WERI-Rb-1 (cell line): ENCODE measurements around the gene EIF6.

Source experiments
- DNase-seq: peaks from one replicate; pipeline ENCODE4 v3.0.0-alpha.2; 2020
- H3K27ac ChIP-seq: fragments of 250-450 bp; sonication (Bioruptor Pico); 2 replicates; pipeline ENCODE4 v1.5.1; 2020; ENCODE audit warnings: mild to moderate bottlenecking, moderate library complexity
- H3K27me3 ChIP-seq: fragments of 250-450 bp; sonication (Bioruptor Pico); 2 replicates; pipeline ENCODE4 v1.5.1; 2021; ENCODE audit warnings: mild to moderate bottlenecking, low read depth, moderate library complexity; ENCODE audit not compliant: insufficient read depth, severe bottlenecking
- H3K36me3 ChIP-seq: fragments of 250-450 bp; sonication (Bioruptor Pico); 2 replicates; pipeline ENCODE4 v1.5.1; 2020; ENCODE audit warnings: mild to moderate bottlenecking, moderate library complexity
- H3K4me3 ChIP-seq: 2 replicates; pipeline ENCODE4 v1.5.1; 2011; ENCODE audit warnings: low read depth, mild to moderate bottlenecking, control low read depth, low read length
- H3K9me3 ChIP-seq: fragments of 250-450 bp; sonication (Bioruptor Pico); 2 replicates; pipeline ENCODE4 v1.5.1; 2021; ENCODE audit warnings: mild to moderate bottlenecking, moderate library complexity; ENCODE audit not compliant: severe bottlenecking
- TF ChIP-seq, protein P1 (sequence below): IDR thresholded peaks from 2 replicates; pipeline ENCODE4 v1.5.1; 2011; ENCODE audit warnings: low read depth, mild to moderate bottlenecking, control low read depth, inconsistent platforms, low read length

The EIF6 gene

GRCh38 chr20:35307666-35308653 is 23.4 kb upstream of the EIF6 start:
- H3K36me3 ChIP-seq = peaks cover 26% of the 10 kb centered on the region

GRCh38 chr20:35306931-35307517 is 22.5 kb upstream of the EIF6 start:
- no peaks in the 10 kb centered on the region for H3K9me3 ChIP-seq
- no peak overlapping the region for H3K27ac ChIP-seq
- H3K4me3 ChIP-seq = no peak overlapping the region
- no peaks in the 10 kb centered on the region for H3K27me3 ChIP-seq
- peak; percentile 82 for DNase-seq
- TF ChIP-seq, protein P1, sequence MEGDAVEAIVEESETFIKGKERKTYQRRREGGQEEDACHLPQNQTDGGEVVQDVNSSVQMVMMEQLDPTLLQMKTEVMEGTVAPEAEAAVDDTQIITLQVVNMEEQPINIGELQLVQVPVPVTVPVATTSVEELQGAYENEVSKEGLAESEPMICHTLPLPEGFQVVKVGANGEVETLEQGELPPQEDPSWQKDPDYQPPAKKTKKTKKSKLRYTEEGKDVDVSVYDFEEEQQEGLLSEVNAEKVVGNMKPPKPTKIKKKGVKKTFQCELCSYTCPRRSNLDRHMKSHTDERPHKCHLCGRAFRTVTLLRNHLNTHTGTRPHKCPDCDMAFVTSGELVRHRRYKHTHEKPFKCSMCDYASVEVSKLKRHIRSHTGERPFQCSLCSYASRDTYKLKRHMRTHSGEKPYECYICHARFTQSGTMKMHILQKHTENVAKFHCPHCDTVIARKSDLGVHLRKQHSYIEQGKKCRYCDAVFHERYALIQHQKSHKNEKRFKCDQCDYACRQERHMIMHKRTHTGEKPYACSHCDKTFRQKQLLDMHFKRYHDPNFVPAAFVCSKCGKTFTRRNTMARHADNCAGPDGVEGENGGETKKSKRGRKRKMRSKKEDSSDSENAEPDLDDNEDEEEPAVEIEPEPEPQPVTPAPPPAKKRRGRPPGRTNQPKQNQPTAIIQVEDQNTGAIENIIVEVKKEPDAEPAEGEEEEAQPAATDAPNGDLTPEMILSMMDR = peak; percentile 99
- peaks cover 26% of the 10 kb centered on the region for H3K36me3 ChIP-seq

More at GRCh38 chr20:35307666-35308653, 23.4 kb upstream of the EIF6 start:
- DNase-seq = no peak
- Histone ChIP-seq H3K9me3 (no peaks in the 10 kb centered on the region), H3K27me3 (no peaks in the 10 kb centered on the region), H3K27ac (no peak overlapping the region), H3K4me3 (no peak overlapping the region)
- TF ChIP-seq, protein P1 = no peak

DNA sequence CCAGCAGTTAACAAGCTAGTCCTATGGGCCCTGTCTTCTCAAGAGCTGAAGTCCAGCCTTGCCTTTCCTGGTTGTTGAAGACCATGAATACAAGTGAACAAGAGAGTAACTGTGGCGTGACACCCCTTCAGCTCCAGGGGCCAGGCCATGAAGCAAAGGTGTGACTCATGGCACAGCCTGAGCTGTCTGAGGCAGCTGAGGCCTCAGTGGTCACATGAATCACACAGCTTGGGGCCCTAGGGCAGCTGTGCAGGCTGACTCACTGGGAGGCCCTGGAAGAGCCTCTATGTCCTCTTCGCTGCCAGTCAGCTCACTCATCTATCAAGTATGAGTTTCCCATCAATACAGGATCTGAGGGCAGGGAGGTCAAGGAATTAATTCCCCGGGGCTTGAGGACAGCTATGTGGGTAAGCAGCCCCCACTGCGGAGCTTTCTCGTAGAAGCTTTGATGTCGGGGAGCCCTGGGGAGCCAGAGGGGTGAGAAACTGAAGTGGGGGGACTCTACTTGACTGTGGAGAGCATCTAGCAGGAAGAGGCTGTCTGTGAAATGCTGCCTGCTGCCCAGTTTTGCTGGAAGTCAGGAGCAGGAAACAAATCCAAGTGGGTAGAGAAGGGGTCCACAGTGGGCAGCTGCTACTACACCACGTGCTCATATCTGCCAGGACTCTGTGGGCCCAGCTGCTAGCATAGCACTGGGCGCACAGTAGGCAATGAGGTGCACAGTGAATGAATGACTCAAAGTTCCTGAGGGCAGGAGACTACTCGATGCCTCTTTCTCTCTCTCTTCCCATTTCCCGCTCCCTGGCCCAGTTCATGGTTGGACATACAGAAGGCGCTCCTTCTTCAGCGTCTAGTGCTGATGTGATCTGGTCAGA is 21.3 kb upstream of the EIF6 start:
- TF ChIP-seq, protein P1 = no peak
- Histone ChIP-seq H3K9me3 (no peaks in the 10 kb centered on the region), H3K36me3 (peaks cover 26% of the 10 kb centered on the region), H3K27ac (no peak overlapping the region), H3K27me3 (no peaks in the 10 kb centered on the region), H3K4me3 (no peak overlapping the region)
- no peak for DNase-seq

- TF ChIP-seq, protein P1 = no peak
- no peak overlapping the region for H3K4me3 ChIP-seq
- peaks cover 26% of the 10 kb centered on the region for H3K36me3 ChIP-seq
- no peaks in the 10 kb centered on the region for H3K9me3 ChIP-seq
- DNase-seq = no peak
- no peak overlapping the region for H3K27ac ChIP-seq
- H3K27me3 ChIP-seq = no peaks in the 10 kb centered on the region
Measured at GRCh38 chr20:35304956-35305355, 20.4 kb upstream of the EIF6 start.

GRCh38 chr20:35303735-35304491 is 19.3 kb upstream of the EIF6 start:
- DNase-seq = peak; percentile 95
- TF ChIP-seq, protein P1 = peak; percentile 96
- H3K4me3 ChIP-seq = no peak overlapping the region
- H3K9me3 ChIP-seq = no peaks in the 10 kb centered on the region
- H3K27me3 ChIP-seq = no peaks in the 10 kb centered on the region
- peak overlapping the region; percentile 19; the same call in 1 of the 2 replicates for H3K27ac ChIP-seq
- H3K36me3 ChIP-seq = peaks cover 16% of the 10 kb centered on the region
